ENCODE data around the gene TNNC2.
"Not testable (repeated sequence)": the region's sequence is repeated elsewhere in the genome, so short reads cannot be mapped to it uniquely, and the experiment has no call there.

Gene TNNC2

GRCh38 chr20:45848969-45849582, 22.0 kb upstream of the TNNC2 start:
- no peak for DNase-seq (ENCODE audit: low read depth, low spot score)

GRCh38 chr20:45848421-45848820, 21.3 kb upstream of the TNNC2 start:
- no peak for DNase-seq (ENCODE audit: low read depth, low spot score)

GRCh38 chr20:45845452-45845851, 18.3 kb upstream of the TNNC2 start:
- no peak for DNase-seq (ENCODE audit: low read depth, low spot score)

GRCh38 chr20:45843506-45843905, 16.4 kb upstream of the TNNC2 start:
- no peak for DNase-seq (ENCODE audit: low read depth, low spot score)

GRCh38 chr20:45842169-45842812, 15.2 kb upstream of the TNNC2 start:
- no peak for DNase-seq (ENCODE audit: low read depth, low spot score)

GRCh38 chr20:45841407-45842129, 14.5 kb upstream of the TNNC2 start:
- no peak for DNase-seq (ENCODE audit: low read depth, low spot score)

- no peak for DNase-seq (ENCODE audit: low read depth, low spot score)
Measured at GRCh38 chr20:45840700-45841198, 13.6 kb upstream of the TNNC2 start.

GRCh38 chr20:45836841-45837240, 9.7 kb upstream of the TNNC2 start:
- DNase-seq (ENCODE audit: low read depth, low spot score), result no peak

GRCh38 chr20:45835825-45836224, 8.7 kb upstream of the TNNC2 start:
- DNase-seq (ENCODE audit: low read depth, low spot score), result no peak

GRCh38 chr20:45835329-45835765, 8.2 kb upstream of the TNNC2 start:
- no peak for DNase-seq (ENCODE audit: low read depth, low spot score)

- DNase-seq (ENCODE audit: low read depth, low spot score), result no peak
Measured at GRCh38 chr20:45834797-45835161, 7.7 kb upstream of the TNNC2 start.

GRCh38 chr20:45833883-45834796, 7.0 kb upstream of the TNNC2 start:
- DNase-seq (ENCODE audit: low read depth, low spot score), result no peak

GRCh38 chr20:45833030-45833882, 6.1 kb upstream of the TNNC2 start, which contains the start of gene SNX21:
TSS of gene SNX21 (plus strand) at chr20:45833799. CDS start at chr20:45833920, 121 bp downstream.
- DNase-seq (ENCODE audit: low read depth, low spot score), result no peak

- DNase-seq (ENCODE audit: low read depth, low spot score), result no peak
Measured at GRCh38 chr20:45832619-45833018, 5.5 kb upstream of the TNNC2 start.

GRCh38 chr20:45829673-45830106, 2.6 kb upstream of the TNNC2 start:
- DNase-seq (ENCODE audit: low read depth, low spot score), result not testable (repeated sequence)

- DNase-seq (ENCODE audit: low read depth, low spot score), result no peak
Measured at GRCh38 chr20:45828589-45828988, 1.5 kb upstream of the TNNC2 start.

- DNase-seq (ENCODE audit: low read depth, low spot score), result no peak
Measured at GRCh38 chr20:45827712-45828111, 600 bp upstream of the TNNC2 start.

- no peak for DNase-seq (ENCODE audit: low read depth, low spot score)
Measured at GRCh38 chr20:45826381-45827019, 612 bp downstream of the TNNC2 start.

- DNase-seq (ENCODE audit: low read depth, low spot score), result no peak
Measured at GRCh38 chr20:45823949-45824835, 2.9 kb downstream of the TNNC2 start.
